NK-92 (cell line): Measurements from ENCODE around the gene PPIF.

Source experiments
- DNase-seq: peaks from one replicate; lab custom pipeline; 2025; ENCODE audit not compliant: unreplicated experiment; lab: John Stamatoyannopoulos, UW

PPIF gene

GRCh38 chr10:79399223-79399831 is 52.1 kb downstream of the PPIF start:
- no peak for DNase-seq

- DNase-seq = no peak
Measured at GRCh38 chr10:79400146-79401004, 53.1 kb downstream of the PPIF start.

GRCh38 chr10:79401015-79401921 is 54.0 kb downstream of the PPIF start:
- no peak for DNase-seq

- no peak for DNase-seq
Measured at GRCh38 chr10:79402625-79402946, 55.3 kb downstream of the PPIF start.

GRCh38 chr10:79402951-79403350 is 55.7 kb downstream of the PPIF start:
- no peak for DNase-seq

- no peak for DNase-seq
Measured at GRCh38 chr10:79403441-79404230, 56.4 kb downstream of the PPIF start.

GRCh38 chr10:79404231-79404609 is 57.0 kb downstream of the PPIF start:
- DNase-seq = no peak

- DNase-seq = no peak
Measured at GRCh38 chr10:79404690-79405131, 57.4 kb downstream of the PPIF start.
